K562 (cell line): Measurements from ENCODE around the gene CERS1. TPM values are rescaled to one million over a fixed set of nuclear protein-coding genes. Genes with fewer than 3 reads are reported as not detected.

Experiments used
- CREB1 ChIP-seq, 2 experiments: sonication (generic) in 1 of 2; formaldehyde crosslinking in 1 of 2; IDR thresholded peaks; 2 replicates each; pipeline versions ENCODE4 v1.6.1 to v1.8.0; 2012 to 2022; ENCODE audit warnings: inconsistent platforms in 1 of 2, mild to moderate bottlenecking in 1 of 2, missing genetic modification reagents in 1 of 2, moderate library complexity in 1 of 2
- EP300 ChIP-seq: IDR thresholded peaks from 2 replicates; pipeline ENCODE4 v1.6.1; 2012; ENCODE audit warnings: low read length, improper control_type of control experiment
- HMBOX1 ChIP-seq: sonication (generic); IDR thresholded peaks from 2 replicates; pipeline ENCODE4 v1.6.1; 2016
- KAT2B ChIP-seq: IDR thresholded peaks from one replicate; pipeline ENCODE4 v1.6.1; 2012; ENCODE audit warnings: low read depth, mild to moderate bottlenecking, control low read depth, inconsistent platforms, low read length, moderate library complexity
- MAFG ChIP-seq: fragments of 450-650 bp; conservative IDR thresholded peaks from 2 replicates; pipeline ENCODE4 v1.6.1; 2016; ENCODE audit warnings: missing genetic modification characterization, missing compliant biosample characterization
- MAZ ChIP-seq, 2 experiments: fragments of 450-650 bp in 1 of 2; sonication (generic) in 1 of 2; formaldehyde crosslinking; IDR thresholded peaks in 1 of 2; conservative IDR thresholded peaks in 1 of 2; 2 replicates each; pipeline versions ENCODE4 v1.4.0 to v1.5.0; 2020; ENCODE audit warnings: mild to moderate bottlenecking in 1 of 2, missing genetic modification reagents in 1 of 2
- MGA ChIP-seq: fragments of 450-650 bp; IDR thresholded peaks from 2 replicates; pipeline ENCODE4 v1.6.1; 2016; ENCODE audit warnings: mild to moderate bottlenecking, moderate library complexity
- NONO ChIP-seq, 2 experiments: fragments of 200-400 bp in 1 of 2; fragments of 450-650 bp in 1 of 2; formaldehyde crosslinking in 1 of 2; IDR thresholded peaks; 2 replicates each; pipeline ENCODE4 v1.6.1; 2017; ENCODE audit warnings: low read depth in 2 of 2, mild to moderate bottlenecking in 2 of 2, moderate library complexity in 2 of 2, low read length in 1 of 2
- POLR3A ChIP-seq: IDR thresholded peaks from 2 replicates; pipeline ENCODE4 v1.6.1; 2011; ENCODE audit warnings: borderline replicate concordance, mild to moderate bottlenecking, moderate library complexity; ENCODE audit not compliant: insufficient read length, insufficient read depth; ENCODE audit errors: extremely low read depth
- RAD21 ChIP-seq, 2 experiments: fragments of 250-450 bp in 1 of 2; fragments of 450-650 bp in 1 of 2; sonication (Bioruptor Pico) in 1 of 2; formaldehyde crosslinking in 1 of 2; IDR thresholded peaks in 1 of 2; conservative IDR thresholded peaks in 1 of 2; 2 replicates each; pipeline versions ENCODE4 v1.4.0 to v1.8.0; 2020 to 2022; ENCODE audit warnings: mild to moderate bottlenecking in 2 of 2, moderate library complexity in 1 of 2
- SP1 ChIP-seq: sonication (generic); formaldehyde crosslinking; IDR thresholded peaks from 2 replicates; pipeline ENCODE4 v1.8.1; 2022; ENCODE audit warnings: mild to moderate bottlenecking, missing genetic modification reagents
- TRIM28 ChIP-seq: fragments of 450-650 bp; IDR thresholded peaks from 2 replicates; pipeline ENCODE4 v1.6.1; 2017
- ZNF589 ChIP-seq: fragments of 200-800 bp; sonication (Bioruptor generic); IDR thresholded peaks from 2 replicates; pipeline ENCODE4 v1.6.1; 2016; ENCODE audit warnings: low read depth, missing genetic modification characterization, missing compliant biosample characterization
- polyA plus RNA-seq, 8 experiments: library from polyadenylated mRNA; depleted of rRNA in 4 of 8; stranded (reverse) in 5 of 8; unstranded in 3 of 8; fragments of >200 nt; fragmentation: Nextera tagmentation in 2 of 8; fragmentation: Illumina TruSeq in 1 of 8; extraction: Ambion mirVana in 2 of 8; extraction: Trizol in 1 of 8; gene quantifications; 2 replicates each; pipeline versions ENCODE4 v1.2.1 to v1.2.3, GENCODE V29; 2011 to 2014; ENCODE audit warnings: inconsistent platforms in 1 of 8, missing spikeins in 1 of 8
- total RNA-seq, 7 experiments: library from RNA; depleted of rRNA in 6 of 7; stranded (reverse); fragments of >200 nt in 6 of 7; fragmentation: Illumina TruSeq in 2 of 7; extraction: Trizol in 2 of 7; gene quantifications; 2 replicates each; pipeline versions ENCODE4 v1.2.1 to v1.2.3, GENCODE V29; 2011 to 2021; ENCODE audit warnings: low replicate concordance in 1 of 7
- TF ChIP-seq, protein P1 (sequence below): fragments of 250-450 bp; sonication (Bioruptor Pico); IDR thresholded peaks from 2 replicates; pipeline ENCODE4 v1.8.0; 2021; ENCODE audit warnings: moderate library complexity, mild to moderate bottlenecking, inconsistent platforms

CERS1 gene
- total and polyA plus RNA-seq, 9 of the 15 experiments (the other 6 are each of a cell fraction or from before 2014, with no cell fraction given) = 0.33 to 1.5 (median 0.86) TPM; not detected in 2

GRCh38 chr19:18865973-18866799, 29.8 kb downstream of the CERS1 start (continued):
- peak in 1 of 2 experiments; percentile 33; a peak in 1 of 4 replicates for TF ChIP-seq NONO (IDR thresholded peaks at IDR 0.05; ENCODE audit: low read depth in 2 of 2, low read length in 1 of 2)
- TF ChIP-seq ZNF589 = no peak
- TF ChIP-seq MAFG = no peak
- TF ChIP-seq HMBOX1 = no peak
- peak; percentile 64 for TF ChIP-seq MGA
- TF ChIP-seq MAZ (CRISPR knock-in tag; conservative IDR thresholded peaks at IDR 0.05 in 1 of 2, IDR thresholded peaks at IDR 0.05 in 1 of 2) = peak; percentile 61 to 88
- TF ChIP-seq RAD21 (CRISPR knock-in tag; conservative IDR thresholded peaks at IDR 0.05 in 1 of 2, IDR thresholded peaks at IDR 0.05 in 1 of 2) = peak; percentile 54 to 76
- TF ChIP-seq KAT2B = no peak
- TF ChIP-seq CREB1 (IDR thresholded peaks at IDR 0.05) = peak; percentile 40
- TF ChIP-seq CREB1 (CRISPR knock-in tag; IDR thresholded peaks at IDR 0.05) = no peak
- no peak for TF ChIP-seq POLR3A
- TF ChIP-seq EP300 = no peak
- TF ChIP-seq SP1 (CRISPR knock-in tag) = peak; percentile 69; the same call in 1 of the 2 replicates
- TF ChIP-seq, protein P1, sequence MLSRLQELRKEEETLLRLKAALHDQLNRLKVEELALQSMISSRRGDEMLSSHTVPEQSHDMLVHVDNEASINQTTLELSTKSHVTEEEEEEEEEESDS (CRISPR knock-in tag) = no peak
- TF ChIP-seq TRIM28 = no peak
